Pancreas (tissue), 10 donors: ENCODE measurements around the gene MOV10L1. TPM values are rescaled to one million over a fixed set of nuclear protein-coding genes. Genes with fewer than 3 reads are reported as not detected.
"Not testable (repeated sequence)": the region's sequence is repeated elsewhere in the genome, so short reads cannot be mapped to it uniquely, and the experiment has no call there.

Experiments
- ATAC-seq, 4 donors: fragments of 200-7000 bp; cut with Tn5 transposase; one replicate each; pipeline versions ENCODE4 v1.8.0 to v1.9.1; 2020; ENCODE audit warnings: mild to moderate bottlenecking in 4 of 4, moderate library complexity in 4 of 4
- DNase-seq, 6 donors: peaks; one replicate each; pipeline ENCODE4 v3.0.0-alpha.2; 2020
- FAIRE-seq: peaks from 2 replicates; lab custom pipeline; 2012; peaks lifted over from hg19 to GRCh38; lab: Jason Lieb, UNC
- H3K27ac ChIP-seq, 4 donors: fragments of 200-600 bp; sonication (generic); 1 replicate in 3 of 4; 2 replicates in 1 of 4; pipeline versions ENCODE4 v1.5.0 to v1.8.0; 2020
- H3K27me3 ChIP-seq, 4 donors: fragments of 200-600 bp; one replicate each; pipeline ENCODE4 v1.8.0; 2021
- H3K36me3 ChIP-seq, 3 donors: fragments of 200-600 bp; sonication (generic) in 1 of 3; one replicate each; pipeline versions ENCODE4 v1.5.0 to v1.8.0; 2020 to 2021
- H3K4me1 ChIP-seq, 3 donors: fragments of 200-600 bp; one replicate each; pipeline ENCODE4 v1.8.0; 2021
- H3K4me3 ChIP-seq, 4 donors: fragments of 200-600 bp; sonication (generic) in 2 of 4; one replicate each; pipeline versions ENCODE4 v1.5.0 to v1.8.0; 2020 to 2021
- H3K9me3 ChIP-seq, 4 donors: fragments of 200-600 bp; one replicate each; pipeline ENCODE4 v1.8.0; 2021
- WGBS, 2 donors: extraction: QIAGEN DNeasy Blood & Tissue Kit; methylation state at CpG; one replicate each; pipeline ENCODE4 v1.1.7; 2013; 5-methylcytosine and 5-hydroxymethylcytosine counted together
- intact Hi-C, 3 donors: fragments of 100-400 bp; cut with DNase I; formaldehyde crosslinking; loops; one replicate each; pipeline versions ENCODE4 v1.11.1 to v1.14.2; 2022
- polyA plus RNA-seq, 2 donors: library from polyadenylated mRNA; stranded (reverse); fragments of 200-250 nt; gene quantifications; one replicate each; pipeline ENCODE4 v1.2.3, GENCODE V29; 2013
- total RNA-seq, 6 donors: library from RNA; stranded (reverse); fragmentation: NEBNext Ultra II Directional in 4 of 6; extraction: Animal tissue kit (Norgen Biotek cat#: 25700) in 4 of 6; gene quantifications; one replicate each; pipeline versions ENCODE4 v1.2.1 to v1.2.4, GENCODE V29; 2021 to 2023
- TF ChIP-seq, protein P1 (sequence below), 4 donors: fragments of 200-600 bp; sonication (generic) in 3 of 4; IDR thresholded peaks; one replicate each; pipeline versions ENCODE4 v1.5.0 to v1.8.0; 2021; ENCODE audit warnings: antibody characterized with exemption in 4 of 4
- donor health status: healthy with polysubstance abuse.
- donor health status: DM: no; HTN: no; CAD: no; lungs with moderate emphysema.
- donor health status: DM: no; HTN: no; CAD: no.
- donor health status: control.
- donor health status: control.
- donor health status: Bipolar disorder and iron deficiency.
- donor health status: DM: yes; HTN: yes; CAD: no.
- donor health status: DM: no; HTN: no; CAD: no.
- donor health status: DM: no; HTN: no; CAD: no.
- donor health status: DM: yes; HTN: yes; CAD: no.

MOV10L1 gene
- total and polyA plus RNA-seq, 8 donors: 0.09 to 1.9 (median 0.26) TPM; not detected in 1

DNA sequence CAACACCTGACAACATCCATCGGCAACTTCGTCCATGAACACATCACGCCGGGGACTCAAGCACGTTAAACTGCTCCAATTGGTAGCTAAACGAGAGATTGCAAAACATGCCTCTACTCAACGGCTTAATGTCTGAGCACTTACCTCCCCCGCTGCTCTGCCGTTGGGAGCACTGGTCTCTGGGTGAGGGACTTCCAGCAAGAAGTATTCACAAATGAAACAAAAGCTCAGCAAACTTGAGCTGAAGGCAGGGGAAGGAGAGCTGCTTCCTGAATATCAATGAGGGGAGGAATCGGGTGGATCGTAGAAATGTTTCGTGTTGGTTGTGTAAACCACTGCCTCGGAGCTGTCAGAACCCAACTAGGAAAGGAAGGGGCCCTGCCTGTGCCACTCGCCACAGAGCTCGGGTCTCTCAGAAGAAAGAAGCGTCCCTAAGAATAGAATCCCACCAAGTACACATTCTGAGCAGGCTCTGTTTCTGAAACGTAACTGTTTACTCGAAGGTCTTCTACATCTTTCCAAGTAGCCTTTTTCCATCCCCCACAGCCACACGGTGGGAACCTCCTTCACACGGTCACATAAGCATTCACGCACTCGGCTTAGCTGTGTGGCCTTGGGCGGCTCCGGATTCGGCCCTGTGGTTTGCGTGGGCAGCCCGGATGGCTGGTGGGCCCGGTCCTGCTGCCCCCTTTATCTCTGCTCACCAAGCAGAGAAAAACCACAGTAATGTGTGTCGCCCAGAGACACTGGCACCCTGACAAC is 4.4 kb upstream of the MOV10L1 start, which contains the start of gene MLC1:
MLC1 (minus strand) TSS at position 216 of the 762 bp plus-strand sequence. CDS start 524 bp downstream, outside the sequence.
- TF ChIP-seq, protein P1, sequence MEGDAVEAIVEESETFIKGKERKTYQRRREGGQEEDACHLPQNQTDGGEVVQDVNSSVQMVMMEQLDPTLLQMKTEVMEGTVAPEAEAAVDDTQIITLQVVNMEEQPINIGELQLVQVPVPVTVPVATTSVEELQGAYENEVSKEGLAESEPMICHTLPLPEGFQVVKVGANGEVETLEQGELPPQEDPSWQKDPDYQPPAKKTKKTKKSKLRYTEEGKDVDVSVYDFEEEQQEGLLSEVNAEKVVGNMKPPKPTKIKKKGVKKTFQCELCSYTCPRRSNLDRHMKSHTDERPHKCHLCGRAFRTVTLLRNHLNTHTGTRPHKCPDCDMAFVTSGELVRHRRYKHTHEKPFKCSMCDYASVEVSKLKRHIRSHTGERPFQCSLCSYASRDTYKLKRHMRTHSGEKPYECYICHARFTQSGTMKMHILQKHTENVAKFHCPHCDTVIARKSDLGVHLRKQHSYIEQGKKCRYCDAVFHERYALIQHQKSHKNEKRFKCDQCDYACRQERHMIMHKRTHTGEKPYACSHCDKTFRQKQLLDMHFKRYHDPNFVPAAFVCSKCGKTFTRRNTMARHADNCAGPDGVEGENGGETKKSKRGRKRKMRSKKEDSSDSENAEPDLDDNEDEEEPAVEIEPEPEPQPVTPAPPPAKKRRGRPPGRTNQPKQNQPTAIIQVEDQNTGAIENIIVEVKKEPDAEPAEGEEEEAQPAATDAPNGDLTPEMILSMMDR (IDR thresholded peaks at IDR 0.05): no peak
- H3K27ac ChIP-seq: no peak within 1 kb of the TSS
- H3K4me1 ChIP-seq: no peaks in the 10 kb centered on the region
- H3K36me3 ChIP-seq: no peaks in the 10 kb centered on the region
- H3K9me3 ChIP-seq: no peaks in the 10 kb centered on the region
- intact Hi-C loops: no loop called here
- FAIRE-seq (no peak), ATAC-seq (no peak), DNase-seq (no peak)
- 48 to 50% methylated on average over 29 of the region's 29 CpGs for WGBS, 2 donors
- H3K27me3 ChIP-seq: peaks cover 0 to 20% (median 0%) of the 10 kb centered on the region in 4 donors
- no peak within 1 kb of the TSS for H3K4me3 ChIP-seq

DNA sequence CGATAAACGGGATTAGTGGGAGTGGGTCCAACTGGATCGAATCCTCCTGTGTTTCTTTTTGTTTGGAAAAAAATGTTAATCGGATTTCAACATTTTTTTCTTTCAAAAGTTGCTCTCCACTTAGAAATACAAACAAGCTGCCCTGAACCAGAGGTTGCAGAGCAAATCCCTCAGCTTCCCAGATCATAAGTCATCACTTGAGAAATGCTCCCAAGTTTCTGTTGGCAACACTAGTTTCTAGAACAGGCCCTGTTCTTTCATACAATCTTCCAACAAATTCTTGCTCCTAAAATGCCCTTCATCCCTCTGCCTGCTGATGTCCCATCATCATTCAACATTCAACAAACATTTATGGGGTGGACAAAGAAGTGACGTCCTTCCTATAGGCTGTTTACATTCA is 3.3 kb upstream of the MOV10L1 start:
- ATAC-seq: no peak

DNA sequence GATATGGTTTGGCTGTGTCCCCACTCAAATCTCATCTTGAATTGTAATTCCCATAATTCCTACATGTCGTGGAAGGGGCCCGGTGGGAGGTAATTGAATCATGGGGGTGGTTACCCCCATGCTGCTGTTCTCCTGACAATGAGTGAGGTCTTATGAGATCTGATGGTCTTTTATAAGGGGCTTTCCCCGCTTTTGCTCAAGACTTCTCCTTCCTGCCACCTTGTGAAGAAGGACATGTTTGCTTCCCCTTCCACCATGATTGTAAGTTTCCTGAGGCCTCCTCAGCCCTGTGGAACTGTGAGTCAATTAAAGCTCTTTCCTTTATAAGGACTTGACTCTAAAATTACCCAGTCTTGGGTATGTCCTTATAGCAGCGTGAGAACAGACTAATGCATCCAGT is 2.8 kb upstream of the MOV10L1 start:
- H3K4me3 ChIP-seq, ATAC-seq, DNase-seq, H3K9me3 ChIP-seq, intact Hi-C loops, H3K27ac ChIP-seq, FAIRE-seq, H3K4me1 ChIP-seq, H3K36me3 ChIP-seq: not testable (repeated sequence)
- WGBS, 2 donors: 82 to 94% methylated on average over 4 of the region's 4 CpGs
- H3K27me3 ChIP-seq: peaks cover 0 to 20% (median 0%) of the 10 kb centered on the region in 4 donors

More for the DNA sequence above, 3.3 kb upstream of the MOV10L1 start:
- WGBS, 2 donors: 68 to 78% methylated on average over 5 of the region's 5 CpGs
- no peak overlapping the region for H3K27ac ChIP-seq
- H3K4me1 ChIP-seq: no peaks in the 10 kb centered on the region
- H3K9me3 ChIP-seq: no peaks in the 10 kb centered on the region
- DNase-seq (no peak), FAIRE-seq (no peak)
- TF ChIP-seq, protein P1 (IDR thresholded peaks at IDR 0.05): no peak
- H3K36me3 ChIP-seq: no peaks in the 10 kb centered on the region
- H3K4me3 ChIP-seq: no peak overlapping the region
- H3K27me3 ChIP-seq: peaks cover 0 to 20% (median 0%) of the 10 kb centered on the region in 4 donors
- intact Hi-C loops: no loop called here

DNA sequence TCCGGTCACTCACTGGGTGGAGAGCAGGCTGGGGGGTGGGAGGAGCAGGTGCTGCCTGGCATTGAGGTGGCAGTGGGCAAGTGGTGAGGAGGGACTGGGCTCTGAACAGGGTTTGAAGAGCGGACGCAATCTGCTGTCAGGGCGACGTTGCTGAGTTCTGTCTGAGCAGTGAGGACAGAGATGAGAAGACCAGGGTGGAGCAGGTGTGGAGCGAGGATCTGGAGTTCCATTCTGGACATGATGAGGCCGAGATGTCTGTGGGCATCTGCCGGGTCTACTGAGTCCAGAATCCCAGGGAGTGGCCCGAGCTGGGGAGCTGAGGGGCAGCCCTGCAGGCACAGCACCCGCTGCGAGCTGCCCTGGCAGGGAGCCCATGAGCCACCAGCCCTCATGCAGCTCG is 2.2 kb upstream of the MOV10L1 start:
- Histone ChIP-seq H3K27me3 (peaks cover 0 to 20% (median 0%) of the 10 kb centered on the region in 4 donors), H3K27ac (no peak overlapping the region), H3K4me1 (no peaks in the 10 kb centered on the region), H3K9me3 (no peaks in the 10 kb centered on the region), H3K4me3 (no peak overlapping the region), H3K36me3 (no peaks in the 10 kb centered on the region)
- intact Hi-C loops: no loop called here
- TF ChIP-seq, protein P1 (IDR thresholded peaks at IDR 0.05): no peak
- FAIRE-seq: no peak
- 80 to 90% methylated on average over 12 of the region's 12 CpGs for WGBS, 2 donors
- no peak for DNase-seq
- ATAC-seq: no peak

DNA sequence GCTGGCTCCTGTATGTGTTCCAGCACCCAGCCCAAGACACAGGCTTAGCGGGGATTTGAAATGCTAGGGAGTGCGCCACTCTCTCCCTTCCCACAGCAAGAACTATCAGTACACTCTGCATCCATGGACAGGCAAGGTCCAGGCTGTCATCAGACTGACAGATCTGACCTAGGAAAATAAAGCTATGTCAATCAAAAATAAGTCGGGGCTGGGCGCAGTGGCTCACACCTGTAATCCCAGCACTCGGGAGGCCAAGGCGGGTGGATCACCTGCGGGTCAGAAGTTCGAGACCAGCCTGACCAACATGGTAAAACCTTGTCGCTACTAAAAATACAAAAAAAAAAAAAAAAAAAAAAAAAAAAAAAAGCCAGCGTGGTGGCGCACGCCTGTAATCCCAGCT is 1.7 kb upstream of the MOV10L1 start:
- ATAC-seq (no peak), DNase-seq (no peak), FAIRE-seq (no peak)
- no peaks in the 10 kb centered on the region for H3K4me1 ChIP-seq
- WGBS, 2 donors: 79 to 92% methylated on average over 12 of the region's 12 CpGs
- intact Hi-C loops: no loop called here
- no peak overlapping the region for H3K27ac ChIP-seq
- peaks cover 0 to 20% (median 0%) of the 10 kb centered on the region in 4 donors for H3K27me3 ChIP-seq
- TF ChIP-seq, protein P1 (IDR thresholded peaks at IDR 0.05): no peak
- H3K9me3 ChIP-seq: no peaks in the 10 kb centered on the region
- H3K4me3 ChIP-seq: no peak overlapping the region
- H3K36me3 ChIP-seq: no peaks in the 10 kb centered on the region
